DND-41 (cell line): ENCODE data around the gene GASK1B.

ENCODE experiments used
- EZH2 ChIP-seq: IDR thresholded peaks from 3 replicates; pipeline ENCODE4 v1.6.1; 2012; ENCODE audit warnings: borderline replicate concordance, low read depth, mild to moderate bottlenecking, moderate library complexity, low read length, inconsistent platforms; ENCODE audit not compliant: severe bottlenecking
- TF ChIP-seq, protein P1 (sequence below): IDR thresholded peaks from 2 replicates; pipeline ENCODE4 v1.5.1; 2012; ENCODE audit warnings: borderline replicate concordance, low read length, moderate library complexity, mild to moderate bottlenecking; ENCODE audit not compliant: poor library complexity, severe bottlenecking; ENCODE audit errors: extremely low read depth

- TF ChIP-seq, protein P1, sequence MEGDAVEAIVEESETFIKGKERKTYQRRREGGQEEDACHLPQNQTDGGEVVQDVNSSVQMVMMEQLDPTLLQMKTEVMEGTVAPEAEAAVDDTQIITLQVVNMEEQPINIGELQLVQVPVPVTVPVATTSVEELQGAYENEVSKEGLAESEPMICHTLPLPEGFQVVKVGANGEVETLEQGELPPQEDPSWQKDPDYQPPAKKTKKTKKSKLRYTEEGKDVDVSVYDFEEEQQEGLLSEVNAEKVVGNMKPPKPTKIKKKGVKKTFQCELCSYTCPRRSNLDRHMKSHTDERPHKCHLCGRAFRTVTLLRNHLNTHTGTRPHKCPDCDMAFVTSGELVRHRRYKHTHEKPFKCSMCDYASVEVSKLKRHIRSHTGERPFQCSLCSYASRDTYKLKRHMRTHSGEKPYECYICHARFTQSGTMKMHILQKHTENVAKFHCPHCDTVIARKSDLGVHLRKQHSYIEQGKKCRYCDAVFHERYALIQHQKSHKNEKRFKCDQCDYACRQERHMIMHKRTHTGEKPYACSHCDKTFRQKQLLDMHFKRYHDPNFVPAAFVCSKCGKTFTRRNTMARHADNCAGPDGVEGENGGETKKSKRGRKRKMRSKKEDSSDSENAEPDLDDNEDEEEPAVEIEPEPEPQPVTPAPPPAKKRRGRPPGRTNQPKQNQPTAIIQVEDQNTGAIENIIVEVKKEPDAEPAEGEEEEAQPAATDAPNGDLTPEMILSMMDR, result no peak
- TF ChIP-seq EZH2, result no peak
Observed at GRCh38 chr4:158166701-158167100, 6.1 kb downstream of the GASK1B start.
